GM21381 (cell line): ENCODE results near the gene CDADC1.

Experiments
- ATAC-seq: cut with Tn5 transposase; IDR thresholded peaks from one replicate; pipeline ENCODE4 v1.9.1; 2021; ENCODE audit warnings: mild to moderate bottlenecking, moderate library complexity; ENCODE audit not compliant: unreplicated experiment

CDADC1 gene

GRCh38 chr13:49247643-49248621 is at the start of gene CDADC1:
CDADC1 (plus strand) TSS chr13:49247925; CDS start chr13:49248038, 113 bp downstream.
- peak; percentile 94 for ATAC-seq

GRCh38 chr13:49206641-49207040 is 41.1 kb upstream of the CDADC1 start:
- no peak for ATAC-seq

GRCh38 chr13:49208619-49209018 is 39.1 kb upstream of the CDADC1 start:
- ATAC-seq: no peak

- ATAC-seq: no peak
Measured at GRCh38 chr13:49210114-49210513, 37.6 kb upstream of the CDADC1 start.

GRCh38 chr13:49210669-49211068 is 37.1 kb upstream of the CDADC1 start:
- no peak for ATAC-seq

- no peak for ATAC-seq
Measured at GRCh38 chr13:49213539-49213938, 34.2 kb upstream of the CDADC1 start.

- no peak for ATAC-seq
Measured at GRCh38 chr13:49213997-49214916, 33.5 kb upstream of the CDADC1 start.

GRCh38 chr13:49214917-49215376 is 32.8 kb upstream of the CDADC1 start:
- peak; percentile 62 for ATAC-seq

GRCh38 chr13:49216334-49216733 is 31.4 kb upstream of the CDADC1 start:
- ATAC-seq: no peak

- no peak for ATAC-seq
Measured at GRCh38 chr13:49217962-49218492, 29.7 kb upstream of the CDADC1 start.

- ATAC-seq: no peak
Measured at GRCh38 chr13:49218493-49219051, 29.2 kb upstream of the CDADC1 start.

GRCh38 chr13:49219647-49220035 is 28.1 kb upstream of the CDADC1 start:
- ATAC-seq: no peak

- no peak for ATAC-seq
Measured at GRCh38 chr13:49220036-49220855, 27.5 kb upstream of the CDADC1 start, which contains the start of gene MLNR. MLNR (plus strand) TSS chr13:49220338; CDS start chr13:49220338, 0 bp downstream.

- no peak for ATAC-seq
Measured at GRCh38 chr13:49220856-49221589, 26.7 kb upstream of the CDADC1 start.

- ATAC-seq: no peak
Measured at GRCh38 chr13:49221590-49221965, 26.1 kb upstream of the CDADC1 start.

GRCh38 chr13:49225223-49226042 is 22.3 kb upstream of the CDADC1 start:
- ATAC-seq: no peak

- ATAC-seq: no peak
Measured at GRCh38 chr13:49226613-49227012, 21.1 kb upstream of the CDADC1 start.

GRCh38 chr13:49234741-49235140 is 13.0 kb upstream of the CDADC1 start:
- no peak for ATAC-seq
